ENCODE results near the gene PRRC2B. TPM values are rescaled to one million over a fixed set of nuclear protein-coding genes. Genes with fewer than 3 reads are reported as not detected.

Gene PRRC2B
- total RNA-seq, 2 donors from 2014 or later: 110 to 114 TPM

- intact Hi-C loops (cut with DNase I, micrococcal nuclease): loop anchor here in 1 of 2 donors (10.0 kb wide), 1 partner anchor 112 kb away; no protein-coding TSS in a partner anchor
These were observed 83.0 kb downstream of the PRRC2B start for GRCh38 chr9:131476777-131477345.

GRCh38 chr9:131477367-131477766 lies 83.5 kb downstream of the PRRC2B start:
- ATAC-seq (no peak), DNase-seq (peak in 1 of 2 donors; percentile 3)
- intact Hi-C loops (cut with DNase I, micrococcal nuclease): loop anchor here in 1 of 2 donors (10.0 kb wide), 1 partner anchor 113 kb away; no protein-coding TSS in a partner anchor

More at GRCh38 chr9:131476777-131477345, 83.0 kb downstream of the PRRC2B start:
- peak in 1 of 2 donors; percentile 15 for DNase-seq
- ATAC-seq: no peak

DNA sequence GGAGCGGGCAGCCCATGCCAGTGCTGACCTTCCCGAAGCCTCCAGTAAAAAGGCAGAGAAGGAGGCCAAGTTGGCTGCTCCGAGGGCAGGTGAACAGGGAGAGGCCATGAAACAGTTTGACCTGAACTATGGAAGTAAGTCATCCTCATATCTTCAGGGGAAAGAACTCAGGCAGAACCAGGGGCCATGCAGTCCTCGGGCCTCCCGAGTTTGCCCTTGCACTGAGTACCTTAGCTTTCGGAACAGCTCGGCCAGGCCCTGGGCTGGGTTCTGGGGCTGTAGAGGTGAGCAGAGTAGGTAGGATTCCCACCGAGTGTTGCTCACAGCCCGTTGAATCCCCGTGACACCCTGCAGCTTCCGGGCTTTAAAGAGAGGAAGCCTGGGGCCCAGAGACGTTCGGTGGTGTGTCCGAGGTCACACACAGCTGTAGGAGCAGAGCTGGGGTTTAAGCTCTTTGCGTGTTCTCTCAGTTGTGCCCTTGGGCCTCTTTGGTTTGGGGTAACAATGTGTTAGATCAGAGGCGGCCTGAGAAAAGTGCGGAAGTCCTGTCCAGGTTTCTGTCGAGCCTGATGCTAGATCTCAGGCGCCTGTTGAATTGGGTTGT lies 84.0 kb downstream of the PRRC2B start:
- DNase-seq (no peak), ATAC-seq (no peak)

DNA sequence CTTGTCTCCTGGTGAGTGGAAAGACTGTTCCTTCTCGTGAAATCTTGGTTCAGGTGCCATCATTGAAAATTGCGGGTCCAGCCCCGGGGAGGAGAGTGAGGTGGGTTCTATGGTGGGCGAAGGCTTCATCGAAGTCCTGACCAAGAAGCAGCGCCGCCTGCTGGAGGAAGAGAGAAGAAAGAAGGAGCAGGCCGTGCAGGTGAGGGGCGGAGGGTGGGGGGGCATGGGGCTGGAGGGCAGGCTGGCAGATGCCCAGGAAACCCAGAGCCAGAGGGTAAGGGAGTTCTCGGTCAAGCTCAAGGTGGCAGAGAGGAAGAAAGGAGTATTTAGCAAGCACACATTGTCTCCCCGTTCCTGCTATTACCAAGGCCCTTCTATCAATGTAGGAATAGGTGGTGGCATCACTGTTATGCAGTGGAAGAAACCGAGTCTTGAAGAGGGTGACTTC lies 84.6 kb downstream of the PRRC2B start:
- DNase-seq (peak in 1 of 2 donors; percentile 68), ATAC-seq (peak; percentile 30)

More for the DNA sequence above, 84.0 kb downstream of the PRRC2B start:
- intact Hi-C loops (cut with DNase I, micrococcal nuclease): loop anchor here in 1 of 2 donors (10.0 kb wide), 1 partner anchor 113 kb away; no protein-coding TSS in a partner anchor

DNA sequence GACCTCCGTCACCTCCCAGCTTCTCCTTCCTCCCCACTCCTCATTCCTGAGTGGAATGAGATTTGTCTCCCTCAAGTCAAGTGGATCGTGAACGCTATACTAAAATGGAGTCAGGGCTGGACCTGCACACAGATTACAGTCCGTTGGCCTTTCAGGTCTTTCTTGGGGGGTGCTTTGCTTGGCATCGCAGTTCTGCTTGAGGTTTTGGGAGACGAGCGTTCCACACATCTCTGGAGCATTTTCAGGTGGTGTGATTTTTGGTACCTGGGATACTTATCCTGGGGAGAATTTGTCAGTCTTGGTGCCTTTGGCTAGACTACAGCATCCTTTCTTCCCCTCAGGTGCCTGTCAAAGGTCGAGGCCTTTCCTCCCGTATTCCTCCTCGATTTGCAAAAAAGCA lies 85.0 kb downstream of the PRRC2B start:
- DNase-seq (no peak), ATAC-seq (no peak)
- intact Hi-C loops (cut with DNase I, micrococcal nuclease): loop anchor here in 1 of 2 donors (10.0 kb wide), 1 partner anchor 114 kb away; no protein-coding TSS in a partner anchor

More for the DNA sequence above, 84.6 kb downstream of the PRRC2B start:
- intact Hi-C loops (cut with DNase I, micrococcal nuclease): loop anchor here in 1 of 2 donors (10.0 kb wide), 1 partner anchor 114 kb away; no protein-coding TSS in a partner anchor

DNA sequence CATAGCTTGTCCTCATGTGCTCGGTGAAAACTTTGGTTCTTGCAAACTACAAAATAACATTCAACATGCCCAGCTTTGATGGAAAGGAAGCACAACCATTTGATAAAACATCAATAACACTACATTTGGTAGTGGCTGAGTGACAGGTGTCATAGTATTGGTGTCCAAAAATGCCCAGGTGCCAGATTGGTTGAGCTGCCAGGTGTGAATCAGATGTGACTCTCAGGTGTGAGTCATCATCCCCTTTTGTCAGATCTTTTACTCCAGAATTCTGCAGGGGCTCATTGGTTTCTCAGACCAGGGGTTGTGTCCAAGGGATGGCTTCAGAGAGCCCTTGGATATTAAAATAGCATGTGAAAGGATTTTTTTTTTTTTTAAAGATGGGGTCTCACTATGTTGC lies 86.4 kb downstream of the PRRC2B start:
- intact Hi-C loops (cut with DNase I, micrococcal nuclease): no loop called here
- no peak for ATAC-seq
- DNase-seq: no peak

DNA sequence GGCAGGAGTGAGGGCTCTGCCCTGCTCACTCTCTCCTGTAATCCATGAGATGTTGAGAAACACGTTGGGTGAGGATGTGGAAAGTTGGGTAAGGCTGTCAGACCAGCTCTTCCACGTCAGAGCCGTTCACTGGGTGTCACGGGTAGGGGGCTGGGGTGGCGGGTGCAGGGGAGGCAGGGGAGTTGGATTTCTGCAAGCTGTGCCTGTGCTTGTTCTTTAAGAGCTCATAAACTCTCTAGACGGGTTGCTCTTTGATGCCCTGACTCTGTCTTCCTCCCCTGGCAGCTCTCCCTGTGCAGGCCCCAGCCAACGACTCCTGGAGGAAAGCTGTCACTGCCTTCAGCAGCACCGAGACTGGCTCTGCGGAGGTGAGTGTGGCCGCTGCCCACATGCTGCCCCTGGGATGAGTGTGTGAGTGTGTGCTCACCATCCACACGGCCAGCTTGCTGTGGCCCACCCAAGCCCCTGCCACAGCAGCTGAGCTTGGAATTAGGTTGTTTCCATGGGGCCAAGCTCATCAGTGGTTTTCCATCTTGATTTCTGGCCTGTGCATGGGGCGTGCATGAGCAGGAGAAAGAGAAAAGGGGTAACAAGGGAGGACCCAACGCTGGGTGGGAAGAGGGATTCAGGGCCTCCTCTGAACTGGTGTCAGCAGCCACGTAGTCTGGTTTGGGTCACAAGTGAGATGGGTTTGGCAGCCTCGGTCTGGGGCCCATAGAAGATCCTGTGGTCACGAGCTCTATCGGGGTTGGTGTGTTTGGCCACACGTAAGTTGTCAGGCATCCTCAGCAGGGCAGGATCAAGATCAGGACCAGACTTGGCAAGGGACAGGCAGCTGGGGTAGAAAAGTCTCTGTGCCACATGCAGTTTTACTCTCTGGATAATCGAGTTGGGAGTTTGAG lies 87.8 kb downstream of the PRRC2B start:
- ATAC-seq (no peak), DNase-seq (peak in 1 of 2 donors; percentile 52)
- intact Hi-C loops (cut with DNase I, micrococcal nuclease): no loop called here

DNA sequence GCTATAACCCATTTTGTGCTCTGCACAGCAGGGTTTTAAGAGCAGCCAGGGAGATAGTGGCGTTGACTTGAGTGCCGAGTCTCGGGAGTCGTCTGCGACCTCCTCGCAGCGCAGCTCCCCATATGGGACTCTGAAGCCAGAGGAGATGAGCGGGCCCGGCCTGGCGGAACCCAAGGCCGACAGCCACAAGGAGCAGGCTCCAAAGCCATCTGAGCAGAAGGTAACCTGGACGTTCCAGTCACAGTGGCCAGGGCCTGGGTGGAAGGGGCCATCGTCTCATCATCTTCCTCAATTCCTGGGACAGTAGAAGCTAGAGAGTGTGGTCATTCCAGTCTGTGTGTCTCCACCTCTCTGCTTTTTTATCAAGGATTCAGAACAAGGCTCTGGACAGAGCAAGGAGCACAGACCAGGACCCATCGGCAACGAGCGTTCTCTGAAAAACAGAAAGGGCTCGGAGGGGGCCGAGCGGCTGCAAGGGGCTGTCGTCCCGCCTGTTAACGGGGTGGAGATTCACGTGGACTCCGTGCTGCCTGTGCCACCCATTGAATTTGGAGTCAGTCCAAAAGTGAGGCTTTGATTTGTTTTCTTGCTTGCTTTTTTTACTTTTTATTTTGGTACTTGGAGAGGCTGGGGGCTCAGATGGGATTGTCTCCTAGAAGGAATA lies 88.6 kb downstream of the PRRC2B start:
- ATAC-seq (no peak), DNase-seq (no peak)
- intact Hi-C loops (cut with DNase I, micrococcal nuclease): no loop called here

DNA sequence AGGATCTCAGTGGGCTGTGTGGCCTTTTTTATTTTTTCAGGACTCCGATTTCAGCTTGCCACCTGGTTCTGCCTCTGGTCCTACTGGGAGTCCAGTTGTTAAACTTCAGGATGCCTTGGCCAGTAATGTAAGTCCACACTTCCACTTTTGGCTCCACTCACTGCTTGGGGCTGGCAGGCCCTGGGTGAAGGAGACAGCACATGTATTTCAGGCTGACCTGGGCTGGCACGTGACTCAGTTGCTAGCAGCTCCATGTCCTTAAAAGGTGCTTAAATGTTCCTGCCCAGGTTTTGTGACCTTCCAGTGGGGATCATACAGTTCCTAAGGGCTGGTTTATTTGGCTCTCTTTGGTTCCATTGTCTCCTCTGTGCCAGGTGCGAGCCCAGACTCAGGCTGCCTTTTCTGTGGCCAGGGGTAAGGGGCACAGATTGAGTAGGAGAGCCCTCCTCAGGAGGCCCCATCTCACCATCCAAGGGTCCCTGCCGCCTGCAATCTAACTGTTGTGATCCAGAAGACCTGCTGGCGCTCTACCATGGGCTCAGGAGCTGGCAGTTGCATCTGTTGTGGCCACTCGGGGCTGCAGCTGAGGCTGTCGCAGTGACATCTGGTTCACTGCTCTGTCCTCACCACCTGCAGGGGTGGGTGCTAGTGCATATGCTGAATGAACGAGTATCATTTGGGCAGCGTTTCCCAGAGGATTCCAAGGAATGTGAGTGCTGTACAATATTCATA lies 89.6 kb downstream of the PRRC2B start:
- intact Hi-C loops (cut with DNase I, micrococcal nuclease): no loop called here
- no peak for ATAC-seq
- peak in 1 of 2 donors; percentile 64 for DNase-seq

GRCh38 chr9:131484051-131484445 lies 90.2 kb downstream of the PRRC2B start:
- intact Hi-C loops (cut with DNase I, micrococcal nuclease): no loop called here
- no peak for DNase-seq
- ATAC-seq: no peak

DNA sequence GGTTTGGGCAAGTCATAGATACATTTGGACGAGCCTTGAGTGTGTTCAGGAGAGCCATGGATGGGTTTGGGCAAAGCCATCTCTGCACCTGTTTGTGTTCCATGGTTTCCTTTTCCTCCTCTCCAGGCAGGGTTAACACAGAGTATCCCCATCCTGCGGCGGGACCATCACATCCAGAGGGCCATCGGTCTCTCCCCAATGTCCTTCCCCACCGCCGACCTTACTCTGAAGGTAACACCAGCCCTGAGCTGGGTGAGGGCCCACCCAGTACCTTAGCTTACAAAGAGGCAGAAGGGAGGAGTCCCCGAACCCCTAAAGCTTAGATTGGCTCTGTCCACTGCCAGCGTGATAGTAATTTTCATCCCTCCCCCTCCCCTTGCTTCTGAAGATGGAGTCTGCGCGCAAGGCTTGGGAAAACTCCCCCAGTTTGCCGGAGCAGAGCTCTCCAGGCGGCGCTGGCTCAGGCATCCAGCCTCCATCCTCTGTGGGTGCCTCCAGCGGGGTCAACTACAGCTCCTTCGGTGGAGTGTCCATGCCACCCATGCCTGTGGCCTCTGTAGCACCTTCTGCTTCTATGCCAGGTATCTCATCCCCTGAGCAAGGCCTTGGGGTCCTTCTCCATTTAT lies 90.8 kb downstream of the PRRC2B start:
- no peak for ATAC-seq
- intact Hi-C loops (cut with DNase I, micrococcal nuclease): no loop called here
- DNase-seq: no peak

DNA sequence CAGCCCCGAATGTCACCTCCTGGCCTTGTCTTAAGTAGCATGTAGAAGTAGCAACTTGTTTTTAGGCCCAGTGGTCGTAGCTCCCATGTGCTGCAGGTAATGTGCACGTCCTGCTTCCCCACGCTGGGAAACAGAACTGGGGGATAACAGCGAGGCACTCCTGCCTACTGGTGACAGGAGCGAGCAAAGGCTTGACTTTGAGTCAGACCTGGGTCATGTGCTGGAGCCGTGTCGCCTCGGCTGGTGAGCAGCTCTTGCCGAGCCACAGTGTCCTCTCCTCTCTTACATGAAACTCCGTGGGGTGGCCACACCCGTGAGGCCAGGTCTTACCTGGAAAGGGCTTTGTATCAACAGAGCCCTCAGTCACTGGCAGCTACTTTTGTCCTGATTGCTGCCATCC lies 91.3 kb downstream of the PRRC2B start:
- DNase-seq (no peak), ATAC-seq (no peak)
- intact Hi-C loops (cut with DNase I, micrococcal nuclease): no loop called here

DNA sequence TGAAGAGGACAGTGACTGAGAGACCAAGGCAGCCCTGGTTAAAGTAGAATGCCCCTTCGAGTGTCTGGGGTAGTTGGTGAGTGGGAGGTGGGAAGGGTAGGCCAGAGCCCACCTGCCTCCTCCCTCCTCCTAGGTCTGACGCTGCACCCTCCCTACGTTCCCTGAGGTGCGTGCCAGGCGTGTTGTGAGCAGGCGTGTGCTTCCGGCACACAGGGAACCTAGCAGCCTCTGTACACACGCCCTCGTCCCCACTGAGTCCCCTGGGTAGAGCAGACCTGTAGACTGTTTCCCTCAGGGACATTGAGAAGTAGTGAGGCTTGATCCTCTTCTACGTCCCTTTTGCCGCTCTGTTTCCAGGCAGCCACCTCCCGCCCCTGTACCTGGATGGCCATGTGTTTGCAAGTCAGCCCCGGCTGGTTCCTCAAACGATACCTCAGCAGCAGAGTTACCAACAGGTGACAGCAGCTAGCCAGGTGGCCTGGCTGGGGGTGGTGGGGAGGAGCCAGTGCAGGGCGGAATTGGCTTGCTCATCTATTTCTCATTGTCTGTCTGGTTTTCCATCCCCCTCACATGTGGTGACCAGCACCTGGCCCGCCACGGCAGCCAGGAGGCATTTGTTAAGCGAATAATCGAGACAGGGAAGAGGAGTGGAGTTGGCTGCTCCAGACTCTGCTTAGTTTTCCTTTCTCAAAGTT lies 92.0 kb downstream of the PRRC2B start:
- intact Hi-C loops (cut with DNase I, micrococcal nuclease): no loop called here
- no peak for ATAC-seq

DNA sequence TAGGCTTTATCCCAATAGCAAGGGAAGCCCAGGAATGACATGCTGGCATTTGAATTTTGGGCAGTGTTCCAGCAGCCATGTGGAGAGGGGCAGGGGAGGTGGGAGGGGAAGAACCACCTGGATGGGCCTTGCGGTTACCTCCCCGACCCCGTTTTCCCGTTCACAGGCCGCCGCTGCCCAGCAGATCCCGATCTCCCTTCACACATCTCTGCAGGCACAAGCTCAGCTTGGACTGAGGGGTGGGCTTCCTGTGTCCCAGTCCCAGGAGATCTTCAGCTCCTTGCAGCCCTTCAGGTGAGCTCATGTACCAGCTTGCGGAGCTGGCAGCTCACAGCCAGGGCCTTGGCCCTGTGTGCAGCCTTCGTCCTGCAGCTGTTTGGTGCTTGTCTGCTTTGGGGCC lies 93.1 kb downstream of the PRRC2B start:
- ATAC-seq (no peak), DNase-seq (no peak)
- intact Hi-C loops (cut with DNase I, micrococcal nuclease): no loop called here

More for the DNA sequence above, 92.0 kb downstream of the PRRC2B start:
- no peak for DNase-seq

DNA sequence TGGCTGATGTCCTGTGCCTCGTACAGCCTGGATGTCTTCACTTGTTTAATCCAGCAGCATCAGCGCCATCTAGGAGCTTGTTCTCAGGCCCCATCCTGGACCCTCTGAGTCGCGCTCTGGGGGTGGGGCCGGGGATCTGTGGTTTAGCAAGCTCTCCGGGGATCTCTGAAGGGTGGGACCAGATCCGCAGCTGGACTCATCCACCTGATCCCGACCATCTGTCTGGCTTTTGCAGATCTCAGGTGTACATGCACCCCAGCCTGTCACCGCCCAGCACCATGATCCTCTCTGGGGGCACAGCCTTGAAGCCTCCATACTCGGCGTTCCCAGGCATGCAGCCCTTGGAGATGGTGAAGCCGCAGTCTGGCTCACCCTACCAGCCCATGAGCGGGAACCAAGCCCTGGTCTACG lies 93.7 kb downstream of the PRRC2B start:
- no peak for ATAC-seq
- DNase-seq: no peak
- intact Hi-C loops (cut with DNase I, micrococcal nuclease): no loop called here

- intact Hi-C loops (cut with DNase I, micrococcal nuclease): no loop called here
- DNase-seq: no peak
- no peak for ATAC-seq
These were observed 96.6 kb downstream of the PRRC2B start for GRCh38 chr9:131490514-131490913.

Data from left colon (tissue), 2 donors.